CD4-positive, alpha-beta memory T cell (primary cell): ENCODE measurements around the gene ACACA. TPM values are rescaled to one million over a fixed set of nuclear protein-coding genes. Genes with fewer than 3 reads are reported as not detected.

Source experiments
- CTCF ChIA-PET: fragments of 350-600 bp; sonication (Branson Sonifier 250); formaldehyde crosslinking; loops from one replicate; lab custom pipeline; 2021; ENCODE audit warnings: inconsistent platforms; ENCODE audit not compliant: partially characterized antibody; lab: Charles Lee
- POLR2A ChIA-PET: fragments of 350-600 bp; sonication (Branson Sonifier 250); formaldehyde crosslinking; loops from one replicate; lab custom pipeline; 2021; ENCODE audit not compliant: partially characterized antibody; lab: Charles Lee
- DNase-seq, 5 donors: peaks; one replicate each; pipeline versions ENCODE4 v3.0.0 to v3.0.0-alpha.2; 2020 to 2022; ENCODE audit warnings: mixed read lengths in 1 of 5
- H3K27ac ChIP-seq: one replicate; pipeline ENCODE4 v1.7.0; 2013; ENCODE audit warnings: low read depth, low read length
- H3K27me3 ChIP-seq: 2 replicates; pipeline ENCODE4 v1.7.0; 2013; ENCODE audit warnings: mild to moderate bottlenecking, low read length, moderate library complexity; ENCODE audit not compliant: insufficient read depth
- H3K36me3 ChIP-seq: 2 replicates; pipeline ENCODE4 v1.7.0; 2013; ENCODE audit warnings: mild to moderate bottlenecking, low read length, moderate library complexity; ENCODE audit not compliant: insufficient read depth
- H3K4me1 ChIP-seq: 2 replicates; pipeline ENCODE4 v1.7.0; 2013; ENCODE audit warnings: mild to moderate bottlenecking, low read length, moderate library complexity; ENCODE audit not compliant: insufficient read depth
- H3K4me3 ChIP-seq, 2 donors: one replicate each; pipeline ENCODE4 v1.7.0; 2013; ENCODE audit warnings: low read length in 2 of 2, mild to moderate bottlenecking in 1 of 2
- H3K9me3 ChIP-seq, 2 donors: one replicate each; pipeline ENCODE4 v1.7.0; 2013; ENCODE audit warnings: low read length in 2 of 2, control low read depth in 1 of 2; ENCODE audit not compliant: control insufficient read depth in 1 of 2
- H3K27ac Mint-ChIP-seq, 7 donors: one replicate each; pipeline ENCODE4 v1.8.0; 2020 to 2021; ENCODE audit warnings: mixed read lengths in 7 of 7, mild to moderate bottlenecking in 6 of 7, inconsistent platforms in 3 of 7, moderate library complexity in 3 of 7
- H3K27me3 Mint-ChIP-seq, 2 donors: one replicate each; pipeline ENCODE4 v1.8.0; 2020 to 2021; ENCODE audit warnings: mixed read lengths in 2 of 2
- H3K36me3 Mint-ChIP-seq, 2 donors: one replicate each; pipeline ENCODE4 v1.8.0; 2020 to 2021; ENCODE audit warnings: mixed read lengths in 2 of 2, inconsistent platforms in 1 of 2, mild to moderate bottlenecking in 1 of 2
- H3K4me1 Mint-ChIP-seq, 4 donors: one replicate each; pipeline ENCODE4 v1.8.0; 2020 to 2021; ENCODE audit warnings: mixed read lengths in 4 of 4, mild to moderate bottlenecking in 1 of 4
- H3K4me3 Mint-ChIP-seq, 8 donors: one replicate each; pipeline ENCODE4 v1.8.0; 2020 to 2021; ENCODE audit warnings: mixed read lengths in 8 of 8, mild to moderate bottlenecking in 7 of 8, moderate library complexity in 6 of 8, inconsistent platforms in 3 of 8
- H3K9me3 Mint-ChIP-seq, 8 donors: one replicate each; pipeline ENCODE4 v1.8.0; 2020 to 2021; ENCODE audit warnings: mixed read lengths in 8 of 8, mild to moderate bottlenecking in 5 of 8, inconsistent platforms in 3 of 8, moderate library complexity in 1 of 8
- intact Hi-C: fragments of 100-400 bp; cut with micrococcal nuclease; formaldehyde crosslinking; loops from one replicate; pipeline ENCODE4 v1.15.1; 2023
- polyA plus RNA-seq, 2 donors: library from polyadenylated mRNA; unstranded; fragments of 300-500 nt; fragmentation: Illumina TruSeq; gene quantifications; one replicate each; pipeline ENCODE4 v1.2.3, GENCODE V29; 2021
- total RNA-seq, 2 experiments: library from RNA; stranded (reverse); gene quantifications; one replicate each; pipeline ENCODE4 v1.2.3, GENCODE V29; 2021

ACACA gene
- total and polyA plus RNA-seq, 4 experiments from 2014 or later, result 4.8 to 15.2 (median 10.1) TPM

DNA sequence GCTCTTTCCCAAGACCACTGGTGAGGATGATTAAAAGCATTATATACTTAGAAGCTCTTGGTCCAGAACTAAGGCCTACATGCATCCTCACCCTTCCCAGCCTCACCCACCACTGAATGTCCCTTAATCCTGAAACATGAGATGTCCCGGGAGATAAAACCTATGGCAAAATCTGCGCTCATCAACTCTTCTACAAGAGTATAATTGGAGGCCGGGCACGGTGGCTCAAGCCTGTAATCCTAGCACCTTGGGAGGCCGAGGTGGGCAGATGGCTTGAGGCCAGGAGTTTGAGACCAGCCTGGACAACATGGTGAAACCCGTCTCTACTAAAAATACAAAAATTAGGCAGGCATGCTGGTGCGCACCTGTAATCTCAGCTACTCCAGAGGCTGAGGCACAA is 13.3 kb downstream of the ACACA start:
- H3K4me1 ChIP-seq, result peaks cover 11% of the 10 kb centered on the region
- Mint-ChIP-seq H3K4me1 (peaks cover 13 to 18% (median 15%) of the 10 kb centered on the region in 4 donors), H3K4me3 (no peak overlapping the region), H3K27ac (peak overlapping the region in 2 of 7 donors; percentile 11 to 36), H3K9me3 (no peaks in the 10 kb centered on the region), H3K36me3 (no peaks in the 10 kb centered on the region), H3K27me3 (no peaks in the 10 kb centered on the region)
- no peaks in the 10 kb centered on the region for H3K36me3 ChIP-seq
- no peak overlapping the region for H3K4me3 ChIP-seq
- ChIA-PET POLR2A (no interaction called here), CTCF (interaction anchor here (1.7 kb wide), 1 partner anchor 20 kb away, joined by 4 read pairs; no protein-coding TSS in a partner anchor)
- no peak for DNase-seq
- intact Hi-C loops, result no loop called here
- no peaks in the 10 kb centered on the region for H3K9me3 ChIP-seq
- H3K27ac ChIP-seq, result no peak overlapping the region
- no peaks in the 10 kb centered on the region for H3K27me3 ChIP-seq

DNA sequence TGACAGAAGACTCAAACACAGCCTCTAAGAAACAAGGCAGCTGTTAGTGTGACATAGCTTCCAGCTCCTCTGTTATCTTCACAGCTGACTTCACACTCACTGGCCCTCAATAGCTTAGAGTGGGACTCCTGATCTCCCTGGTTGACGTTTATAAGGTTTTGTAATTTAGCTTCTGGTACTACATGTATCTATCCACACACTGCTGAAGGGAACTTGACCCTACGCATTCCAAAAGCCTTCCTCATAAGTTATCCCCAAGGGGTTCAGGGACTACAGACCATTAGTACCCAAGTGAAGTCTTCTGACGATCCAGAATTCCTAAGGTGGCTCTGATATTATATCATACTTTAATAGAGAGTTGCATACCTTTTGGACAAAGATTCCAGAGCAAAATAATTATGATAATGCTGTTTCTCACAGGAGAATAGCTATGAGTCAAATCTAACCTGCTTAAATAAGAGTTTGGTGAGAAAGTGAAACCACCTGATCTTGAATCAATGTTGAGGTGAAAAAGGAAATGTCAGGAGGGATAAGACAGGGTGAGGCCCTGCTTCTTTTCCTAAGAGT is 14.5 kb downstream of the ACACA start:
- Mint-ChIP-seq H3K36me3 (no peaks in the 10 kb centered on the region), H3K4me3 (peak overlapping the region in 3 of 8 donors; percentile 3 to 55 (median 41))

GRCh38 chr17:37391146-37391545 is 15.5 kb downstream of the ACACA start:
- DNase-seq, result no peak
- H3K27me3 Mint-ChIP-seq, result no peaks in the 10 kb centered on the region
- H3K27ac Mint-ChIP-seq, result no peak overlapping the region
- no peak overlapping the region for H3K4me3 ChIP-seq
- H3K4me1 Mint-ChIP-seq, result peaks cover 12 to 14% (median 13%) of the 10 kb centered on the region in 4 donors
- H3K36me3 ChIP-seq, result no peaks in the 10 kb centered on the region
- intact Hi-C loops, result no loop called here
- H3K36me3 Mint-ChIP-seq, result no peaks in the 10 kb centered on the region
- no peak overlapping the region for H3K4me3 Mint-ChIP-seq
- H3K27ac ChIP-seq, result no peak overlapping the region
- CTCF ChIA-PET, result interaction anchor here (0.9 kb wide), 2 partner anchors 17 to 18 kb away, joined by 3 read pairs; no protein-coding TSS in a partner anchor
- H3K27me3 ChIP-seq, result no peaks in the 10 kb centered on the region
- no peaks in the 10 kb centered on the region for H3K9me3 ChIP-seq
- H3K4me1 ChIP-seq, result peaks cover 11% of the 10 kb centered on the region
- no peaks in the 10 kb centered on the region for H3K9me3 Mint-ChIP-seq
- POLR2A ChIA-PET, result no interaction called here

More for the DNA sequence above, 14.5 kb downstream of the ACACA start:
- Histone ChIP-seq H3K9me3 (no peaks in the 10 kb centered on the region), H3K27ac (no peak overlapping the region), H3K4me1 (peaks cover 11% of the 10 kb centered on the region), H3K4me3 (no peak overlapping the region), H3K36me3 (no peaks in the 10 kb centered on the region), H3K27me3 (no peaks in the 10 kb centered on the region)
- ChIA-PET CTCF (interaction anchor here (0.9 to 1.7 kb wide), 2 partner anchors 19 kb away, joined by 3 to 4 read pairs; no protein-coding TSS in a partner anchor), POLR2A (no interaction called here)
- no peaks in the 10 kb centered on the region for H3K27me3 Mint-ChIP-seq
- DNase-seq, result no peak
- H3K27ac Mint-ChIP-seq, result peak overlapping the region in 4 of 7 donors; percentile 28 to 52 (median 46)
- peaks cover 12 to 14% (median 13%) of the 10 kb centered on the region in 4 donors for H3K4me1 Mint-ChIP-seq
- intact Hi-C loops, result no loop called here
- no peaks in the 10 kb centered on the region for H3K9me3 Mint-ChIP-seq

GRCh38 chr17:37389160-37389559 is 17.5 kb downstream of the ACACA start:
- no peaks in the 10 kb centered on the region for H3K27me3 Mint-ChIP-seq
- H3K4me1 ChIP-seq, result peaks cover 11% of the 10 kb centered on the region
- ChIA-PET POLR2A (no interaction called here), CTCF (interaction anchor here (1.7 kb wide), 1 partner anchor 16 kb away, joined by 7 read pairs; no protein-coding TSS in a partner anchor)
- no peaks in the 10 kb centered on the region for H3K36me3 Mint-ChIP-seq
- H3K4me3 ChIP-seq, result no peak overlapping the region
- H3K9me3 Mint-ChIP-seq, result no peaks in the 10 kb centered on the region
- H3K9me3 ChIP-seq, result no peaks in the 10 kb centered on the region
- H3K4me3 Mint-ChIP-seq, result no peak overlapping the region
- DNase-seq, result no peak
- H3K27me3 ChIP-seq, result no peaks in the 10 kb centered on the region
- no peak overlapping the region for H3K27ac Mint-ChIP-seq
- intact Hi-C loops, result no loop called here
- peaks cover 12 to 14% (median 13%) of the 10 kb centered on the region in 4 donors for H3K4me1 Mint-ChIP-seq
- H3K27ac ChIP-seq, result no peak overlapping the region
- H3K36me3 ChIP-seq, result no peaks in the 10 kb centered on the region

DNA sequence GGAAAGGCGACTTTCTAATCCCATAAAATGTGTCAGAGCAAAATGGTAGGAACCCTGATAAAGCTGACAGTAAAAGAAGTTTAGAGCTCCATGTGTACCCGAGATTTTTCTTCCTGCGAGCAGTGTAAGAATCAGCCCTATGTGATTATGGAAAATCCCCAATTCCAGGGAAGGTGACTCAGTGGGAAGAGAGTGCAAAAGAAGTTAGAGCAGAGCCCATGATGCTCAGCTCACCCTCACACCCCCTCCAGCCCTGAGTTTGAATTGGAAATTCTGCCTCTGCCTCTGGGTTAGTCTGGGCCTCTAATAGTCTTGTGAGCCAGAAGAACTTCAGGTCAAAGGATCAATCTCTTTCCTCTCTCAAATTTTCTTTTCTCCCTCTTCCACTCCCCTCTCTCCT is 18.4 kb downstream of the ACACA start:
- intact Hi-C loops, result no loop called here
- H3K36me3 Mint-ChIP-seq, result no peaks in the 10 kb centered on the region
- CTCF ChIA-PET, result interaction anchor here (0.6 to 1.7 kb wide), 2 partner anchors 15 to 936 kb away, joined by 4 to 7 read pairs; no protein-coding TSS in a partner anchor

DNA sequence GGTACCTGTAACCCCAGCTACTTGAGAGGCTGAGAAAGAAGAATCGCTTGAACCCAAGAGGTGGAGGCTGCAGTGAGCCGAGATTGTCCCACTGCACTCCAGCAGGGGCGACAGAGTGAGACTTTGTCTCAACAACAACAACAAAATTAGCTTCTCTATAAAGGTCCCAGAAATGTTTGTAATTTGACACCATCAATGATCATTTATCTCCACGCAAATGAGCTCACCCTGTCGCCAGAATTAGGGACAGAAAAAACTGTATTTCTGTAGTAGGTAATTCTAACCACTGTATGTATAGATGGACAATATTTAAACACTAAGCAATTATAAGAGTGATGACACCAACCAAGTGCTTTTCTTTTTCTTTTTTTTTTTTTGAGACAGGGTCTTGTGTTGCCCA is 20.2 kb downstream of the ACACA start:
- no peak overlapping the region for H3K27ac ChIP-seq
- H3K27me3 ChIP-seq, result no peaks in the 10 kb centered on the region
- no peaks in the 10 kb centered on the region for H3K9me3 Mint-ChIP-seq
- no peaks in the 10 kb centered on the region for H3K36me3 ChIP-seq
- no peaks in the 10 kb centered on the region for H3K36me3 Mint-ChIP-seq
- no peak overlapping the region for H3K27ac Mint-ChIP-seq
- H3K4me3 ChIP-seq, result no peak overlapping the region
- no peaks in the 10 kb centered on the region for H3K27me3 Mint-ChIP-seq
- peaks cover under 1 to 3% (median 2%) of the 10 kb centered on the region in 4 donors for H3K4me1 Mint-ChIP-seq
- DNase-seq, result no peak
- POLR2A ChIA-PET, result no interaction called here
- CTCF ChIA-PET, result interaction anchor here (1.4 kb wide), 1 partner anchor 13 kb away, joined by 6 read pairs; no protein-coding TSS in a partner anchor
- intact Hi-C loops, result no loop called here
- H3K4me3 Mint-ChIP-seq, result no peak overlapping the region
- no peaks in the 10 kb centered on the region for H3K9me3 ChIP-seq
- no peaks in the 10 kb centered on the region for H3K4me1 ChIP-seq

More for the DNA sequence above, 18.4 kb downstream of the ACACA start:
- Mint-ChIP-seq H3K27me3 (no peaks in the 10 kb centered on the region), H3K27ac (no peak overlapping the region), H3K4me3 (no peak overlapping the region), H3K4me1 (peaks cover 10 to 14% (median 13%) of the 10 kb centered on the region in 4 donors), H3K9me3 (no peaks in the 10 kb centered on the region)
- no peaks in the 10 kb centered on the region for H3K27me3 ChIP-seq
- H3K36me3 ChIP-seq, result no peaks in the 10 kb centered on the region
- H3K4me3 ChIP-seq, result no peak overlapping the region
- H3K27ac ChIP-seq, result no peak overlapping the region
- no peaks in the 10 kb centered on the region for H3K9me3 ChIP-seq
- POLR2A ChIA-PET, result no interaction called here
- no peak for DNase-seq
- peaks cover 11% of the 10 kb centered on the region for H3K4me1 ChIP-seq

- intact Hi-C loops, result no loop called here
- POLR2A ChIA-PET, result no interaction called here
- no peak overlapping the region for H3K4me3 ChIP-seq
- Mint-ChIP-seq H3K36me3 (no peaks in the 10 kb centered on the region), H3K9me3 (no peaks in the 10 kb centered on the region), H3K27ac (no peak overlapping the region), H3K4me1 (no peaks in the 10 kb centered on the region), H3K27me3 (no peaks in the 10 kb centered on the region), H3K4me3 (no peak overlapping the region)
- no peak for DNase-seq
- no peaks in the 10 kb centered on the region for H3K9me3 ChIP-seq
- H3K27ac ChIP-seq, result no peak overlapping the region
- CTCF ChIA-PET, result interaction anchor here (0.7 to 1.0 kb wide), 3 partner anchors 10 to 41 kb away, joined by 3 to 4 read pairs (median 3); partner anchors contain the start of gene C17orf78
- H3K36me3 ChIP-seq, result no peaks in the 10 kb centered on the region
- H3K27me3 ChIP-seq, result no peaks in the 10 kb centered on the region
- H3K4me1 ChIP-seq, result no peaks in the 10 kb centered on the region
Measured at GRCh38 chr17:37385474-37385990, 21.1 kb downstream of the ACACA start.
